ENCODE results near the gene DLL3. TPM values are rescaled to one million over a fixed set of nuclear protein-coding genes. Genes with fewer than 3 reads are reported as not detected.
A peak's percentile ranks its signal among the peaks of the same experiment; 100 is the strongest.

DLL3 gene
- total RNA-seq, 1 donor from 2014 or later: not detected

DNA sequence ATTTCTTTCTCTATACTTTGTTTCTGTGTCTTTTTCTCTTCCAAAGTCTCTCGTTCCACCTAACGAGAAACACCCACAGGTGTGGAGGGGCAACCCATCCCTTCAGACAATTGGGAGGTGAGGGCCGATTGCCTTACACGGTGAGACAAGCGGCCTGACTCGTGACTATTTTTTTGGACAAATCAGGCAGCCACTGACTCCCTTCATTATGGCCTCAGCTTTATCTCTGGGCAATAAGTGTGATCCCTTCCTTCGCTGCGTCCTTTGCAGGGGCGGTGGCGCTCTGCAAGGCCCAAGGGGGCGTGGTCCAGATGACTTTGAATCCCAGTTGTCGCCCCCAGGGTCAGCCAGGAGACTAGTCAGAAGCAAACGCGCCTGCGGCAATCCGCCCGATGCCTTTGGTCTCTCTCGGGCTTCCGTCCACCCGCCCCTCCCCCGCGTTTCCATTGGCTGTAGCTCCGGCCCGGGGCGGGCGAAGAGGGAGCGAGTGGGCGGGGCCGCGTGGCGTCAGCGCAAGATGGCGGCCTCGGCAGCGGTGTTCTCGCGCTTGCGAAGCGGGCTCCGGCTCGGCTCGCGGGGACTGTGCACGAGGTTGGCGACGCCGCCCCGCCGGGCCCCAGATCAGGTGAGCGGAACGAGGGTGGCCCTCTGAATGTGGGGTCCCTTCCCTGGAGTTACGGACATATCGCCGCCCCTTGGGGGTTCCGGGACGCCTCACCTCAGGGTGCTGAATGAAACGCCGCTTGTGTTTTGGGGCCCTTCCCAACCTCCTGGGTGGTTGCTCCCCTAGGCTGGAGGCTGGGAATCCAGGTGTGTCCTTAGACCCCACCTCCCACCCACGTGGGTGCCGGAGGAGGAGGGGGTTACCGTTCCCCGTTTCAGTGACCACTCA, 18.2 kb upstream of the DLL3 start, which contains the start of gene TIMM50:
TSS of gene TIMM50 (plus strand) at position 502 of the 892 bp plus-strand sequence. CDS start at position 518, 16 bp downstream.
- Histone ChIP-seq H3K9me3 (no peaks in the 10 kb centered on the region), H3K4me3 (peak within 1 kb of the TSS; percentile 75), H3K36me3 (peaks cover 25% of the 10 kb centered on the region), H3K27me3 (no peaks in the 10 kb centered on the region), H3K4me1 (peaks cover 17% of the 10 kb centered on the region), H3K27ac (peak within 1 kb of the TSS; percentile 80)
- intact Hi-C loops (cut with DNase I): no loop called here
- DNase-seq: peak; percentile 99
- peak; percentile 99 for ATAC-seq
- TF ChIP-seq, protein P1, sequence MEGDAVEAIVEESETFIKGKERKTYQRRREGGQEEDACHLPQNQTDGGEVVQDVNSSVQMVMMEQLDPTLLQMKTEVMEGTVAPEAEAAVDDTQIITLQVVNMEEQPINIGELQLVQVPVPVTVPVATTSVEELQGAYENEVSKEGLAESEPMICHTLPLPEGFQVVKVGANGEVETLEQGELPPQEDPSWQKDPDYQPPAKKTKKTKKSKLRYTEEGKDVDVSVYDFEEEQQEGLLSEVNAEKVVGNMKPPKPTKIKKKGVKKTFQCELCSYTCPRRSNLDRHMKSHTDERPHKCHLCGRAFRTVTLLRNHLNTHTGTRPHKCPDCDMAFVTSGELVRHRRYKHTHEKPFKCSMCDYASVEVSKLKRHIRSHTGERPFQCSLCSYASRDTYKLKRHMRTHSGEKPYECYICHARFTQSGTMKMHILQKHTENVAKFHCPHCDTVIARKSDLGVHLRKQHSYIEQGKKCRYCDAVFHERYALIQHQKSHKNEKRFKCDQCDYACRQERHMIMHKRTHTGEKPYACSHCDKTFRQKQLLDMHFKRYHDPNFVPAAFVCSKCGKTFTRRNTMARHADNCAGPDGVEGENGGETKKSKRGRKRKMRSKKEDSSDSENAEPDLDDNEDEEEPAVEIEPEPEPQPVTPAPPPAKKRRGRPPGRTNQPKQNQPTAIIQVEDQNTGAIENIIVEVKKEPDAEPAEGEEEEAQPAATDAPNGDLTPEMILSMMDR (IDR thresholded peaks at IDR 0.05): no peak

DNA sequence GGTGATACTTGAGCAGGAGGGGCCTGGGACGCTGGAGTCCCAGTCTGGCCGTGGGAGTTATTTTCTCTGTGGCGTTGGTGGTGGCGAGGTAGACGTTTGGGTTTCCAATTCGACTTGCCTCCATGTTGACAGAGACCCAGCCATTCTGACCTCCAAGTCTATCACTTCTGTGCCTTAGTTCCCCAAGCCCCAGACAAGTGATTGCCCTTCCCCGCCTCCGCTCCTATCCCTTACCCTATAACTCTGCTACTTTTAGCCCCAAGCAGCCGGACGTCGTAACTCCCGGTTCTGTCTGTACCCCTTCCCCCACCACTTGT, 17.6 kb upstream of the DLL3 start:
- Histone ChIP-seq H3K27ac (peak overlapping the region; percentile 80), H3K36me3 (peaks cover 25% of the 10 kb centered on the region), H3K4me3 (peak overlapping the region; percentile 75), H3K4me1 (peaks cover 17% of the 10 kb centered on the region), H3K27me3 (no peaks in the 10 kb centered on the region), H3K9me3 (no peaks in the 10 kb centered on the region)
- intact Hi-C loops (cut with DNase I): no loop called here
- ATAC-seq (no peak), DNase-seq (no peak)
- TF ChIP-seq, protein P1 (IDR thresholded peaks at IDR 0.05): no peak

DNA sequence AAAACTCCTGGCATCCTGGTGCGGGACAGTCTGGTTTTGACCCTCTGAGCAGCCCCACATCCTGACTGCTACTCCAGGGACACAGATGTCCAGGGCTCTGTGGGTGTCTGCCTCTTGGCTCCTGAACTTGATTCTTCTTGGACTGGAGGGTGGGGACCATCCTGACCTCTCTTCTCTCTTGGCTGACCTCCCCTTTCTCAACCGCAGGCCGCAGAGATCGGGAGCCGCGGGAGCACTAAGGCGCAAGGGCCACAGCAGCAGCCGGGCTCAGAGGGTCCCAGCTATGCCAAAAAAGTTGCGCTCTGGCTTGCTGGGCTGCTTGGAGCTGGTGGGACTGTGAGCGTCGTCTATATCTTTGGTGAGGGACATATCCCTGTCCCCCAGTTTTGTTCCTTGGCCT, 17.1 kb upstream of the DLL3 start:
- no peak for ATAC-seq
- peaks cover 17% of the 10 kb centered on the region for H3K4me1 ChIP-seq
- intact Hi-C loops (cut with DNase I): no loop called here
- no peak for DNase-seq
- peak overlapping the region; percentile 80 for H3K27ac ChIP-seq
- no peaks in the 10 kb centered on the region for H3K27me3 ChIP-seq
- H3K4me3 ChIP-seq: peak overlapping the region; percentile 75
- TF ChIP-seq, protein P1 (IDR thresholded peaks at IDR 0.05): no peak
- H3K36me3 ChIP-seq: peaks cover 28% of the 10 kb centered on the region
- no peaks in the 10 kb centered on the region for H3K9me3 ChIP-seq

DNA sequence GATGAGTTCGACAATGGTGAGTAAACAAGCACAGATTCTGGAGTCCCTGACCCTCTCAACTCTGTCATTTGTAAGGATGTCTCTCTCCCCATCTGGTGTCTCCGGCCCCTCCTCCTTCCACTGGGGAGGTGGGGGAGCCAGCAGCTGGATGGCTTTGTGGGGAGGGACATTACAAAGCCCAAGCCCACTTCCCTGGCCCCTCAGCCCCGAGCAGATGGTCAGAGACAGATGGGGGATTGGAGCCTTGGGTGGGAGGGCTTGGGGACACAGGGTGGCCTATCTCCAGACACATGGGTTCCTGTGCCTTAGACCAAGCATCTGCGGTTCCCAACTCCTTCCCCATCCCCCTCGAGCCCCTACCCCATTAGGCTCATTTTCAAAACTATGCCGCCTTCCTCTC, 15.6 kb upstream of the DLL3 start:
- Histone ChIP-seq H3K27ac (no peak overlapping the region), H3K36me3 (peaks cover 42% of the 10 kb centered on the region), H3K9me3 (no peaks in the 10 kb centered on the region), H3K4me3 (no peak overlapping the region), H3K27me3 (no peaks in the 10 kb centered on the region), H3K4me1 (peaks cover 17% of the 10 kb centered on the region)
- ATAC-seq (no peak), DNase-seq (no peak)
- intact Hi-C loops (cut with DNase I): no loop called here
- TF ChIP-seq, protein P1 (IDR thresholded peaks at IDR 0.05): no peak

DNA sequence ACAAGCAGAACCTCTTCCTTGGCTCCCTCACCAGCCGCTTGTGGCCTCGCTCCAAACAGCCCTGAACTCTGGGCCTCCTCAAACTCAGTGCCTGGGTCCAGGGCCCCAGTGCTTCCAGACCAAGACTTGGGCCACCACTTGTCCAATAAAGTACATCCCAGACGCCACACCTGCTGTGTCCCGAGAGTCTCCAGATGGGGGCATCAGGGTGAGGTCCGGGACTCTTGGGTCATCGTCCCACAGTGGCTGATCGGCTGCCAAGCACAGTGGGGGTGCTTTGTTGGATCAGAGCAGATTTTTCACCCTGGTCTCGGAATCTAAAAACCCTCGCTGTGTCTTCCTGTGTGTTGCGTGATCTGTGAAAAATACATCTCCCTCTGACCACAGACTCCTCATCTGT, 9.0 kb upstream of the DLL3 start:
- H3K27ac ChIP-seq: no peak overlapping the region
- H3K9me3 ChIP-seq: no peaks in the 10 kb centered on the region
- no peaks in the 10 kb centered on the region for H3K27me3 ChIP-seq
- H3K36me3 ChIP-seq: peaks cover 61% of the 10 kb centered on the region
- DNase-seq (no peak), ATAC-seq (no peak)
- H3K4me1 ChIP-seq: no peaks in the 10 kb centered on the region
- TF ChIP-seq, protein P1 (IDR thresholded peaks at IDR 0.05): no peak
- H3K4me3 ChIP-seq: no peak overlapping the region
- intact Hi-C loops (cut with DNase I): no loop called here

Measured in upper lobe of right lung (tissue), 1 donor.